ENCODE data around the gene PAPPA2. TPM values are rescaled to one million over a fixed set of nuclear protein-coding genes. Genes with fewer than 3 reads are reported as not detected.

The PAPPA2 gene
- total and polyA plus RNA-seq, 3 experiments from 2014 or later: 0.29 to 0.55 TPM; not detected in 1

DNA sequence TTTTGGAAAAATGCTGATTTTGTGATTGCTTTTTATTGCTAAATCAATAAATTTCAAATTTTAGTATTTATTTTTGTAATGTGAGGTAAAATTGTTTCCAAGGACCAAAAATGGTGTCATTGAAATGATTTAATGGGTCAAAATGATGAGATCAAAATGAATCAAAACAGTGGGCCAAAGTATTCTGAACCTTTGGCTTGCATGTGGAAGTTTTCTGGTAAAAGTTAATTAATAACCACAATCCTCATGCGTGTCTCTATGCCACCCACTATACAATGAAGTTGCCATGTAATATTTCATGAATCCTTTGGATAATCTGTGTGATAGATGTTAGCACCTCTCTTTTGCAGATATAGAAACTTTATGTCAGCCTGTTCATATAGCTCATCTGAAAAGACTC, 83.8 kb downstream of the PAPPA2 start:
- POLR2A ChIA-PET: no interaction called here
- H3K27ac ChIP-seq (ENCODE audit: low read depth, low read length): no peak overlapping the region
- H3K27me3 Mint-ChIP-seq: peaks cover 3 to 8% of the 10 kb centered on the region in 2 donors
- no peaks in the 10 kb centered on the region for H3K36me3 Mint-ChIP-seq
- no peaks in the 10 kb centered on the region for H3K4me1 ChIP-seq (ENCODE audit: insufficient read depth, low read length)
- no peak overlapping the region for H3K4me3 ChIP-seq (ENCODE audit: low read length)
- H3K27ac Mint-ChIP-seq: no peak overlapping the region
- no peak overlapping the region for H3K4me3 Mint-ChIP-seq
- H3K36me3 ChIP-seq (ENCODE audit: insufficient read depth, low read length): no peaks in the 10 kb centered on the region
- CTCF ChIA-PET: no interaction called here
- no peaks in the 10 kb centered on the region for H3K4me1 Mint-ChIP-seq
- DNase-seq: no peak
- no peaks in the 10 kb centered on the region for H3K9me3 ChIP-seq (ENCODE audit: low read length)
- H3K27me3 ChIP-seq (ENCODE audit: insufficient read depth, low read length, poor library complexity, severe bottlenecking): no peaks in the 10 kb centered on the region
- H3K9me3 Mint-ChIP-seq: peaks cover 0 to 7% (median 0%) of the 10 kb centered on the region in 5 donors

DNA sequence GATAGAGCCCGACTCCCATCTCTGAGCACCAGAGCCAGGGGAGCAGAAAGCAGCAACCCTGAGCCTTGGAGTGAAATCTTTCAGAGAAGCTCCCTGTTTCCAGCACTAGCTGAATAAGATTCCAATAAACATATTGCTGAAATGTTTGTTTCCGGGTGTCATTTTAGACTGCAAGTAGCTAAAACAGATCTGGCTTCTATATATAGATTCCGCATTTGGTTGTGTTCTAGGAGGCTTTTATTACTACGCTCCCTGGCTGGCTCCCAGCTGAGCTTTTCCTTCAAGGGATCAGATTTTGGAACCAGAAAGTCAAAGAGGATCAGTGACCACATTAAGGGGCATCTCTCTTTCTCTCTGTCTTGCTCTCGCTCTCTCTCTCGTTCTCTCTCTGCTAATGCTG, 88.2 kb downstream of the PAPPA2 start:
- Histone ChIP-seq H3K27ac (ENCODE audit: low read depth, low read length) (no peak overlapping the region), H3K4me1 (ENCODE audit: insufficient read depth, low read length) (no peaks in the 10 kb centered on the region), H3K4me3 (ENCODE audit: low read length) (no peak overlapping the region), H3K27me3 (ENCODE audit: insufficient read depth, low read length, poor library complexity, severe bottlenecking) (no peaks in the 10 kb centered on the region), H3K36me3 (ENCODE audit: insufficient read depth, low read length) (no peaks in the 10 kb centered on the region), H3K9me3 (ENCODE audit: low read length) (no peaks in the 10 kb centered on the region)
- peaks cover 0 to 8% (median 0%) of the 10 kb centered on the region in 5 donors for H3K9me3 Mint-ChIP-seq
- POLR2A ChIA-PET: no interaction called here
- peaks cover 17 to 26% of the 10 kb centered on the region in 2 donors for H3K27me3 Mint-ChIP-seq
- H3K27ac Mint-ChIP-seq: no peak overlapping the region
- no peak for DNase-seq
- H3K4me3 Mint-ChIP-seq: no peak overlapping the region
- CTCF ChIA-PET: no interaction called here
- H3K36me3 Mint-ChIP-seq: no peaks in the 10 kb centered on the region
- H3K4me1 Mint-ChIP-seq: no peaks in the 10 kb centered on the region

DNA sequence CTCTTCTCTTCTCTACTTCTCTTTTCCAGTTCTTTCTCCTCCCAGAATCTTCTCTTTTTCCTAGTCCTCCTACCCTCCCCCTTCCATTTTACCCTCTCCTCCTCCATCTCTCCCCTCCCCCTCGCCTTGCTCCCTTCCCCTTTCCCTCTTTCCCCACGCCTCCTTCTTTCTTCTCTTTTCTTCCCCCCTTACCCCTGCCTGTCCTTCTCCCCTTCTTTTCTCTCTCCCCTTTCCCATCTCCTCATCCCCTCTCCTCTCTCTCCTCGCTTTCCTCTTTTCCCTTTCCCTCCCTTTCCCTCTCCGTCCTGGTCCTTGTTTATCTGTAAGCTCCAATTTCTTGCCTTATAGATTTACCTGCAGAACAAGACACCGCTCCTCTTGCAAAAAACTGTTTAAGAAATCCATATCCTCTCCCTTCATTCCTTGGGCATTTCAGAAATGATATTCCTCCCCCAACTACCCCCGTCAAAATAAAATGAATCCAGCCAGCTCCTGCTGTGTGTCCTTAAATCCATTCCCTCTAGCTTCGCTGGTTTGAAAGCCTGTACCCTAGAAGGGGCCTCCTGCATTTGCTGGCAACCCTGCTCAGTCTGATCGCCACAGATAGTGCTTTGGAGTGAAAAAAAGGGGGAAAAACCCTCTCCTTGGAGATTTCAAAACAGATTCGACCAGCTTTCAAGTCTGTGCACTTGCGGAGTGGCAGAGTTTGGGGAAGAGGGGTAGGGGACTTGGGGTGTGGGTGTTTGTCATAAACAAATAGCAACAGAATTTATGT, 89.4 kb downstream of the PAPPA2 start:
- no peaks in the 10 kb centered on the region for H3K36me3 Mint-ChIP-seq
- POLR2A ChIA-PET: no interaction called here
- H3K27ac ChIP-seq (ENCODE audit: low read depth, low read length): no peak overlapping the region
- no peaks in the 10 kb centered on the region for H3K36me3 ChIP-seq (ENCODE audit: insufficient read depth, low read length)
- H3K9me3 Mint-ChIP-seq: peaks cover 0 to 8% (median 0%) of the 10 kb centered on the region in 5 donors
- no peak overlapping the region for H3K27ac Mint-ChIP-seq
- CTCF ChIA-PET: no interaction called here
- no peak for DNase-seq
- H3K27me3 ChIP-seq (ENCODE audit: insufficient read depth, low read length, poor library complexity, severe bottlenecking): no peaks in the 10 kb centered on the region
- H3K4me3 ChIP-seq (ENCODE audit: low read length): no peak overlapping the region
- no peaks in the 10 kb centered on the region for H3K9me3 ChIP-seq (ENCODE audit: low read length)
- no peaks in the 10 kb centered on the region for H3K4me1 ChIP-seq (ENCODE audit: insufficient read depth, low read length)
- H3K27me3 Mint-ChIP-seq: peaks cover 18 to 26% of the 10 kb centered on the region in 2 donors
- no peaks in the 10 kb centered on the region for H3K4me1 Mint-ChIP-seq
- H3K4me3 Mint-ChIP-seq: no peak overlapping the region

DNA sequence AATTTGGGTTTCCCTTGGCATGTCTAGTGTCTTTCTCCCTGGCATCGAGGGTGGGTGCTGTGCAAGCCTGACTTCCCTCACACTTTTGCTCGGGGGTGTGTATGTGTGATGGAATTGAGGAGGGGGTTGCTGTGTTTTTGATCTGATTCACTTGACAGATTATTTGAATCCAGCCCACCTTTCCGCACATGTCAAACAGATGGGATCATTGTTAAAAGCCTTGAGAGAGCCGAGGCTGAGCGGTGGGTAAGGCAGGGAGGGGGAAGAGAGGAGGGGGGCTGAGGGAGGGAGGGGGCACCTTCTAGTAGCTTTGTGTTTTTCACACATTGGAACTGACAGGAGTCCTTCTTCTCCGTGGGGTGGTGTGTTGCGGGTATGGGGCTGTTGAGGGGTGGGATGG, 90.0 kb downstream of the PAPPA2 start:
- no peak overlapping the region for H3K4me3 Mint-ChIP-seq
- H3K27me3 Mint-ChIP-seq: peaks cover 18 to 26% of the 10 kb centered on the region in 2 donors
- Histone ChIP-seq H3K9me3 (ENCODE audit: low read length) (no peaks in the 10 kb centered on the region), H3K4me3 (ENCODE audit: low read length) (no peak overlapping the region), H3K27me3 (ENCODE audit: insufficient read depth, low read length, poor library complexity, severe bottlenecking) (no peaks in the 10 kb centered on the region), H3K36me3 (ENCODE audit: insufficient read depth, low read length) (no peaks in the 10 kb centered on the region), H3K27ac (ENCODE audit: low read depth, low read length) (no peak overlapping the region), H3K4me1 (ENCODE audit: insufficient read depth, low read length) (no peaks in the 10 kb centered on the region)
- H3K4me1 Mint-ChIP-seq: no peaks in the 10 kb centered on the region
- ChIA-PET CTCF (no interaction called here), POLR2A (no interaction called here)
- no peak overlapping the region for H3K27ac Mint-ChIP-seq
- no peaks in the 10 kb centered on the region for H3K36me3 Mint-ChIP-seq
- H3K9me3 Mint-ChIP-seq: peaks cover 0 to 8% (median 0%) of the 10 kb centered on the region in 5 donors
- no peak for DNase-seq

DNA sequence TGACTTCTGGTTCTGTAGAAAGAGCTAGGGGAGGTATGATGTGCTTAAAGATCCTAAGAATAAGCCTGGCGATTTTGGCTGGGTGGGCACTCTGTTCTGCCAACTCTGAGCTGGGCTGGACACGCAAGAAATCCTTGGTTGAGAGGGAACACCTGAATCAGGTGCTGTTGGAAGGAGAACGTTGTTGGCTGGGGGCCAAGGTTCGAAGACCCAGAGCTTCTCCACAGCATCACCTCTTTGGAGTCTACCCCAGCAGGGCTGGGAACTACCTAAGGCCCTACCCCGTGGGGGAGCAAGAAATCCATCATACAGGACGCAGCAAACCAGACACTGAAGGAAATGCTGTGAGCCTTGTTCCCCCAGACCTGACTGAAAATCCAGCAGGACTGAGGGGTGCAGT, 93.3 kb downstream of the PAPPA2 start:
- no peaks in the 10 kb centered on the region for H3K4me1 ChIP-seq (ENCODE audit: insufficient read depth, low read length)
- POLR2A ChIA-PET: no interaction called here
- no peak overlapping the region for H3K4me3 ChIP-seq (ENCODE audit: low read length)
- H3K27ac ChIP-seq (ENCODE audit: low read depth, low read length): no peak overlapping the region
- no peak overlapping the region for H3K4me3 Mint-ChIP-seq
- H3K9me3 ChIP-seq (ENCODE audit: low read length): no peaks in the 10 kb centered on the region
- no peak for DNase-seq
- H3K27me3 Mint-ChIP-seq: peaks cover 15 to 21% of the 10 kb centered on the region in 2 donors
- no peak overlapping the region for H3K27ac Mint-ChIP-seq
- peaks cover 0 to 8% (median 0%) of the 10 kb centered on the region in 5 donors for H3K9me3 Mint-ChIP-seq
- no peaks in the 10 kb centered on the region for H3K36me3 Mint-ChIP-seq
- no peaks in the 10 kb centered on the region for H3K4me1 Mint-ChIP-seq
- CTCF ChIA-PET: no interaction called here
- H3K36me3 ChIP-seq (ENCODE audit: insufficient read depth, low read length): no peaks in the 10 kb centered on the region
- no peaks in the 10 kb centered on the region for H3K27me3 ChIP-seq (ENCODE audit: insufficient read depth, low read length, poor library complexity, severe bottlenecking)

DNA sequence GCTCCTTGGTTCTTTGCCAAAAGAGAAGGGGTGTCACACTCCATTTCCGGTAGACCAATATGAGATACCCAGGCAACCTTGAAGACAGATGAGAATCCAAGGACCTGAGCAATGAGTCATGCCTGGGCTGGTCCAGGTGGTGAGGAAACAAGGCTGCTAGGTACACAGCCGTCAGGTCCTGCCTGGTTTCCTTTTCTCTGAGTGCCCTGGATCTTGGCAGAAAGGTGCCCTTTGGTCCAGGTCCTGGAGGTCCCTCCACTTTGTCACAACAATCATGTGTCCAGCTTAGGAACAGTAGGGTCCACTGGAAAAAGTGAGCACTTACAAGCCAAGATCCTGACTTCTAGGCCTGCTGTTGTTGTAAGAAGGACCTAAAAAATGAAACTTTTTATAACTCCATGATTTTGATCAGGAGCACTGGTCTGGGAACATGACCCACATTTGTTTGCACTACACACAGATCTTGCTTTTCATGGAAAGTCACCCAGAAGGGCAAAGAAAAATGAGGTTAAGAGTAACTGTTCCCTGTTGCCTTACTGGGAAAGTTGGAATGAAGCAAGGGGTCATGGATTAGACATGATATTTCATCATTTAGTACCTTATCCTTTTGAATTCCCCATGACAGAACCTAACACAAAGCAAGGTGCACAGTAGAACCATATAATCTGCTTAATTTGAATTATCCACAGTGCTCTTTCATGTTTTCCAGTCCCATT, 94.7 kb downstream of the PAPPA2 start:
- Histone ChIP-seq H3K9me3 (ENCODE audit: low read length) (no peaks in the 10 kb centered on the region), H3K4me1 (ENCODE audit: insufficient read depth, low read length) (no peaks in the 10 kb centered on the region), H3K27me3 (ENCODE audit: insufficient read depth, low read length, poor library complexity, severe bottlenecking) (no peaks in the 10 kb centered on the region), H3K27ac (ENCODE audit: low read depth, low read length) (no peak overlapping the region), H3K4me3 (ENCODE audit: low read length) (no peak overlapping the region), H3K36me3 (ENCODE audit: insufficient read depth, low read length) (no peaks in the 10 kb centered on the region)
- Mint-ChIP-seq H3K27me3 (peaks cover 13 to 14% of the 10 kb centered on the region in 2 donors), H3K9me3 (peaks cover 0 to 6% (median 0%) of the 10 kb centered on the region in 5 donors), H3K4me1 (no peaks in the 10 kb centered on the region), H3K4me3 (no peak overlapping the region), H3K27ac (no peak overlapping the region), H3K36me3 (no peaks in the 10 kb centered on the region)
- no peak for DNase-seq
- CTCF ChIA-PET: no interaction called here
- POLR2A ChIA-PET: no interaction called here

DNA sequence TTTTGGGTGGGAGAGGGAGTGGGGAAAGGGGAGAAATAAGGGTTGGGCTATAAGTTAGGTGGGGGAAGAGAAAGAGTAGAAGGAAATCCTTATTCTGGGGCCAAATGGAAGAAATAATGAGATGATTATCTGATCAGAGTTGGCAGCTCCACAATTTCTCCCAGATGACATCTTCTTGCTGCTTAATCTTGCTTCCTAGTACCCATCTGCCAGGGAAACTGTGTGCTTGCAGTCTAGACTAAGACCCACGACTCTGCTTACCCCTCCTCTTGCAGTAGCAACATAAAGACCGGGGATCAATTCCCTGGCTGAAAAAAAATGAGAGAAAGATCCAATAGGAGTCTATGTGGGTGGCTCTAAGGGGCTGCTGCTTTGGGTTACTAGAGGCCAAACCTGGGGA, 95.6 kb downstream of the PAPPA2 start:
- H3K27ac Mint-ChIP-seq: no peak overlapping the region
- Histone ChIP-seq H3K9me3 (ENCODE audit: low read length) (no peaks in the 10 kb centered on the region), H3K27me3 (ENCODE audit: insufficient read depth, low read length, poor library complexity, severe bottlenecking) (no peaks in the 10 kb centered on the region), H3K4me1 (ENCODE audit: insufficient read depth, low read length) (no peaks in the 10 kb centered on the region), H3K36me3 (ENCODE audit: insufficient read depth, low read length) (no peaks in the 10 kb centered on the region), H3K27ac (ENCODE audit: low read depth, low read length) (no peak overlapping the region), H3K4me3 (ENCODE audit: low read length) (no peak overlapping the region)
- peaks cover 7 to 8% of the 10 kb centered on the region in 2 donors for H3K27me3 Mint-ChIP-seq
- H3K36me3 Mint-ChIP-seq: no peaks in the 10 kb centered on the region
- peaks cover 0 to 6% (median 0%) of the 10 kb centered on the region in 5 donors for H3K9me3 Mint-ChIP-seq
- POLR2A ChIA-PET: no interaction called here
- H3K4me1 Mint-ChIP-seq: no peaks in the 10 kb centered on the region
- CTCF ChIA-PET: no interaction called here
- no peak for DNase-seq
- no peak overlapping the region for H3K4me3 Mint-ChIP-seq

DNA sequence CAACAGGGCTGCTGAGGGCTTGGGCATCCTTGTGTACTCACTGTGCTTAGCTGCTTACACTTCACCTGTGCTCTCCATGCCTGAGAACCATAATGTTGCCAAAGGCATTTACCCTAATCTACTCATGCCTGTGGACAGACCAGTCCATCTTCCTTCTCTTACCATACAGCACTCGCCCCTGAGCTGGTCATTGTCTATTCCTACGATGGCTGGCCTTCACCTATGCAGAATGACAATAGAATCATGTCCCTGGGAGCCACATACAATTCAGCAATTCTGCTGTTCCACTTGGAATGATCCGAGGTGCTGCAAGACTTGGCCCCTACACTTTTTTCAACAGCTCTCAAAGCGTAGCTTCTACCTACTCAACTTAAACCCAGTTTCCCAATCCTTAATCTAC, 96.5 kb downstream of the PAPPA2 start:
- H3K9me3 Mint-ChIP-seq: peaks cover 0 to 6% (median 0%) of the 10 kb centered on the region in 5 donors
- H3K9me3 ChIP-seq (ENCODE audit: low read length): no peaks in the 10 kb centered on the region
- H3K4me1 Mint-ChIP-seq: no peaks in the 10 kb centered on the region
- peaks cover 0 to 5% of the 10 kb centered on the region in 2 donors for H3K27me3 Mint-ChIP-seq
- H3K27ac Mint-ChIP-seq: no peak overlapping the region
- no peaks in the 10 kb centered on the region for H3K36me3 ChIP-seq (ENCODE audit: insufficient read depth, low read length)
- H3K4me3 Mint-ChIP-seq: no peak overlapping the region
- no peak for DNase-seq
- no peak overlapping the region for H3K27ac ChIP-seq (ENCODE audit: low read depth, low read length)
- no peak overlapping the region for H3K4me3 ChIP-seq (ENCODE audit: low read length)
- no peaks in the 10 kb centered on the region for H3K36me3 Mint-ChIP-seq
- no peaks in the 10 kb centered on the region for H3K4me1 ChIP-seq (ENCODE audit: insufficient read depth, low read length)
- ChIA-PET POLR2A (no interaction called here), CTCF (interaction anchor here (1.1 kb wide), 1 partner anchor 10 kb away, joined by 4 read pairs; no protein-coding TSS in a partner anchor)
- no peaks in the 10 kb centered on the region for H3K27me3 ChIP-seq (ENCODE audit: insufficient read depth, low read length, poor library complexity, severe bottlenecking)

Measured in CD8-positive, alpha-beta memory T cell (primary cell).